GM21367 (cell line): ENCODE measurements around the gene BTNL9.
"Not testable (repeated sequence)": the region's sequence is repeated elsewhere in the genome, so short reads cannot be mapped to it uniquely, and the experiment has no call there.

ENCODE experiments used
- ATAC-seq: cut with Tn5 transposase; IDR thresholded peaks from one replicate; pipeline ENCODE4 v1.9.1; 2021; ENCODE audit not compliant: unreplicated experiment

The BTNL9 gene

DNA sequence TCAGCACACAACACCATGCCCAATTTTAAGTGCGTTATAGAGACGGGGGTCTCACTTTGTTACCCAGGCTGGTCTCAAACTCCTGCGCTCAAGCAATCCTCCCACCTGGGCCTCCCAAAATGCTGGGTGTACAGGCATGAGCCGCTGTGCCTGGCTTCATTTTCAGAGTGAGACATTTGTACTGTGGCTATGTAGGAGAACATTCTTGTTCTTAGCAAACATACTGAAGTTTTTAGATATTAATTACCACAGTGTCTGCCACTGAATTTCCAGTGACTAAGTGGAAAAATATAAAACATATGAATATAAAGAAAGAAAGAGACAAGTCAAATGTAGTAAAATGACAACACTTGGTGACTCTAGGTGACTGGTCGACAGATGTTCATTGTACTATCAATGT is 20.9 kb downstream of the BTNL9 start:
- no peak for ATAC-seq

DNA sequence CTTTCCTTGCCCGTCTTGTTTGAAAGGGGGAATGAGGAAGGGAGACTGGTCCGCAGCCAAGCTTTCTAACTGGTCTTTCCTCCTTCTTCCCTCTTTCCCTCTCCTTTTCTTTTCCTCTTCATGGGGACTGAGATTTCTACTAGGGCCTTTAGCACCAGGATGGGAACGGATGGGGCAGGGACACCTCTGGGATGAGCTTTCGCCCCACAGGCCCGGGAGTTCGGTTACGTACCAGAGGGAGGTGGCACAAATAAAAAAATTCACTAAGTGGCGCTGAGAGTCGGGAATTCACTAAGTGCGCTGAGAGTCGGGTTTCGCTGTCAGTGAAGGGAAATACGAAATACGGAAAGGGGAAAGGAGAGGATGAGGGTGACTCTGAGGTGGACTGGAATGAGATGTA is 21.6 kb downstream of the BTNL9 start:
- ATAC-seq: no peak

DNA sequence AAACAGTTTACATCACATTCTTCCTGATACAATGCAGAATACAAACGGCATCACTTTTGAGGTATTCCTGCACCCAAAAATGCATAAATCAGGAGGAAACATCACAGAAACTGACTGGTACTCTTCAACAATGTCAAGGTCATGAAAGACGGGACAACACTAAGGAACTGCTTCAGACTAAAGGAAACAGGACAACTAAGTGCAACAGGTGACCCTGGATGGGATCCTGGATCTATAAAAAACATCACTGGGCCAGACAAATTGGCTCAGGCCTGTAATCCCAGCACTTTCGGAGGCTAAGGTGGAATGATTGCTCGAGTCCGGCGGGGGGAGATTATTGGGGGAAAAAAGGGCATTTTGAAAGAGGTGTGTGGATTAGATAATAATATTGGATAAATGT is 22.6 kb downstream of the BTNL9 start:
- ATAC-seq: no peak

DNA sequence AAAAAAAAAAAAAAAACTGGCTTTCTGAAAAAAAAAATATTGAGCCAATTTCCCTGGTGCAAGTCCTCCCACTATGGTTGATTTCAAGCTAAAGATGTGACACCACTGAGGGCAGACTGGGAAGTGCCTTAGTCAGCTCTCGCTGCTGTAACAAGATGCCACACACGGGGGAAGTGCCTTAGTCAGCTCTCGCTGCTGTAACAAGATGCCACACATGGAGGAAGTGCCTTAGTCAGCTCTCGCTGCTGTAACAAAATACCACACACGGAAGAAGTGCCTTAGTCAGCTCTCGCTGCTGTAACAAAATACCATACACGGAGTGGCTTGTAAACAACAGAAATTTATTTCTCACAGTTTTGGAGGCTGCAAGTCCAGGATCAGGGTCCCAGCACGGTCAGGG is 23.4 kb downstream of the BTNL9 start:
- ATAC-seq: no peak

DNA sequence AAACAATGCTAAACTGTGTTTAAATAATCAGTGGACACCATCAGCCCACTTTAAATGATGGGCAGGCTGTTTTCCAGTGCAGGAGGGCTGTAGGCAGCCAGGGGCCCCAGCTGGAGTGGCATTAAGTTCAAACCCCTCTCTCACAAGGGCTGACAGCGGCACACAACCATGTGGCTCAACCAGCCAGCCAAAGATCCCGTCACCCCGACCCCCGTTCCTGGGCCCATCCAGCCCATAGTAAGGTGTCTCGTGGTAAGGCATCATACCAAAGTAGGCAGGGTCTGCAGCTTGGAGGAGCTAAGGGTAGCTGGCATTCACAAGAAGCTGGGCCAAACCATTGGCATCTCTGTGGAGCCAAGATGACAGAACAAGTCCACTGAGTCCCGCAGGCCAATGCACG is 24.9 kb downstream of the BTNL9 start:
- no peak for ATAC-seq

GRCh38 chr5:181069767-181070491 is 29.9 kb downstream of the BTNL9 start:
- ATAC-seq: no peak

DNA sequence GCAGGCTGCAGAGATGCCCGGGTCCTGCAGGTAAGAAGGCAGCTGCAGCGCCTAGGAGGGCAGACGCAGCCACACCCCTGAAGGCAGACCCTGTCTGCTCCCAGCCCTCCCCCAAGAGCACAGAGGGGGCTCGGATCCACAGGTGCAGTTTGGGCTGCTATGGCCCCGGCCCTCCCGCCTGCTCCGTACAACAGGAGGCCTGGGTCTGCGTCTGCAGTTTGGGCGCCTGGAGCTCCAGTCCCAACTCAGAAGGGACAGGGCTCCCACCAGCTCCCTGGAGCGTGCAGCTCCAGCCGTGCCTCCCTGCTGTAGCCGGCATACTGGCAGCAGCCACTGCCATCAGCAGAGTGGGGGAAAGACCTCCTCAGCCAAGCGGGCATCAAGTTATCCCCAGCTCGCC is 30.5 kb downstream of the BTNL9 start:
- no peak for ATAC-seq

GRCh38 chr5:181071257-181071656 is 31.2 kb downstream of the BTNL9 start:
- no peak for ATAC-seq

DNA sequence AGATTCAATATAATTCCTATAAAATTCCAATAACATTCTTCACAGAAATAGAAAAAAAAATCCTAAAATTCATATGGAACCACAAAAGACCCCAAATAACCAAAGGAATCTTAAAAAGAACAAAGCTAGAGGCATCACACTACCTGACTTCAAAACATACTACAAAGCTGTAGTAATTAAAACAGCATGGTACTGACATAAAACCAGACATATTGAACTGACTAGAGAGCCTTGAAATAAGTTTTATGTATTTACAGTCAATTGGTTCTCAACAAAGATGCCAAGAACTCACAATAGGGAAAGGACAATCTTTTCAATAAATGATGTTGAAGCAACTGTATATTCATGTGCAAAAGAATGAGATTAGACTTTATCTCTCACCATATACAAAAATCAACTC is 36.9 kb downstream of the BTNL9 start:
- ATAC-seq: no peak

DNA sequence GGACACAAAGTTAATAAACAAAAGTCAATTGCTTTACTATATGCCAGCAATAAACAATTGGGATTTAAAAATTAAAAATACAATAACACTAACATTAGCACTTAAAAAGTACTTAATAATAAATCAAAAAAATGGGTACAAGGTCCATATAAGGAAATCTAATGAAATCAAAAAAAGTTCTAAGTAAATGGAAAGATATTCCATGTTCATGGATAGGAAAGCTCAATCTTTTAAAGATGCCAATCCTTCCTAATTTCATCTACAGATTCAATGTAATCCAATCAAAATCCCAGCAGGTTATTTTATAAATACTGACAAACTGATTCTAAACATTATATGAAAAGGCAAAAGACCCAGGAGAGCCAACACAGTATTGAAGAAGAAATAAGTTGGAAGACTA is 41.9 kb downstream of the BTNL9 start:
- ATAC-seq: no peak

- ATAC-seq: no peak
Measured at GRCh38 chr5:181084621-181085195, 44.6 kb downstream of the BTNL9 start.

DNA sequence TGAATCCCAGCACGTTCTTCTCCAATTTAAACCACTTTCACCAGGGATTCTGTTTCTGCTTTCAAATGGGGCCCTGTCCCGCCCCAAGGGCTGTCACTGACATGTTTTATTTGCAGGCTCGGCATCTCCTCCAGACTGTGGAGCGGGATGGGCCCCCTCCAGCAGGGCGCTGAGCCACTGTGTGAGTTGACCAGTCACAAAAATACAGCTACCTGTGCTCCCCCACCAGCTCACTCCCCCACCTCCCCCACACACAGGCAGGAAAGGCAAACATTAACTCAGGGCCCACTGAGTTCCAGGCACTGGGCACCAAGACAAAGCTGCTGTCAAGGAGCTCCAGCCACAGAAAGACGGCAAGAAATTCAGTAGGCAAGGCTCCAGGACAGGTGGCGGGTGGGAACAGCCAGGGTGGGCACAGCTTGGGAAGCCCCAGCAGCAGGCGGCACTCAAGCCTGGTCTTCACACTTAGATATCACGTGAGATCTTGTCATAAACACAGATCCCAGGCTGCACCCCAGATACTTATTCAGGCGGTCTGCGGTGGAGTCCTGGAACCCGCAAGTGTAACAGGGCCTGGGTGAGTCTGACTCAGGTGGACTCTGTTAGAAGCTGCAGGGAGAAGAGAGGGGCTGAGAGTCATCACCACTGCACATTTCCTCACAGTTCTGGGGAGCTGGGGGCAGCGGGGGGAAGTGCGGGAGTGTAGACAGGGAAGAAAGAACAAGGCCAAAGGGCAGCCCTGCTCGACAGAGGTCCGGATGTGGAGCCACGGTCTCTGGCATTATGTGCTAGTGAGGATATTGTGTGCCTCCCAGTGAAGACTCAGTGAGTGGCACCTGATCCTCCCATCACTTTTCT is 46.2 kb downstream of the BTNL9 start:
- ATAC-seq: no peak

DNA sequence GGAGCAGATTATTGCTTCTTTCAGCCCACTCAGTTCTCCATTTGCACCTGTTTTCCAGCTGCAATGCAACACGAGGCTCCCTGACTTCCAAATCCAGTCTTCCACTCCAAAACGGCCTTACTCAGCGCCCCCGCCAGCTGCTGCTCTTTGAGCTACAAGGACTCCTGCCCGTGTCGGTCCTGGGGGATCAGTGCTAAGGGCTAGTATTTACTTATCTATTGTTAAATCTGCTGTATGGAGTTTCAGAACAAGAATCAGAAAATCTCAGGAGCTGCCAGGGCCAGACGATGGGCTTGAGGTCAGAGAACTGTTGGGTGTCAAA is 46.8 kb downstream of the BTNL9 start:
- no peak for ATAC-seq

DNA sequence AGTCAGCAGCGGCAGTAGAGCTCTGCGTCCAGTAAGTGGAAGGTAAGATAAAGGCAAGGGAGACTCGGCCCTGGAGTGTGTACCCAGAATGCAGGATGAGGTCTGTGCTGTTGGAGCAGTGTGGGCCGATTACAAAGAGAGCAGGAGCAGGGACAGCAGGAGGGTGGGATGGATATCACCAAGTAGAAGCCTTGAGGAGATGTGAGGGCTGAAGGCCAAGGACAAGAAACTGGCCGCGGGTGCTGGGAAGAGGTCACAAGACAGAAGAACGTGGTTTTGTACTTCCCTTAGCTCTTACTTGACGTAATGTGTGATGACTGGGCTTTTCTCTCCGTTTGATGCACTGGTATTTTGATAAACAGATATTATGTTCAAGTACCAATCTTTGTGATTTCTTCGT is 47.2 kb downstream of the BTNL9 start:
- no peak for ATAC-seq

DNA sequence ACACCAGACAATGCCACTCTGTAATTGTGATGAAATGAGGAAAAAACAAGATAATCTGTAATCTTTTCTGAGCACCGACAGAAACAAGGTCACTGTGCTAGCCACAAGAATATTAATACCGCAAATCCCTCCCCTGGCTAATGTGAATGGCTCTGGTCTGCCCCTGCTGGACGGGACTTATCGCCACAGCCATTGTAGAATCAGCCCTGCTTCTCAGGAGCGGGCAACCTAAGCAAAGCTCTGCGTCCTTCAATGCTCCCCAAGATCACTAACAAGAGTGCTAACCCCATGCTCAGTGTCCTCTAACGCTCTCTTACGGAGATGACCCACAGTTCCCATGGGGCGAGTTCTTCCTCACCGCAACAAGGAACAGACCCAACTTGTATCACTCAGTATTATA is 48.2 kb downstream of the BTNL9 start:
- no peak for ATAC-seq

DNA sequence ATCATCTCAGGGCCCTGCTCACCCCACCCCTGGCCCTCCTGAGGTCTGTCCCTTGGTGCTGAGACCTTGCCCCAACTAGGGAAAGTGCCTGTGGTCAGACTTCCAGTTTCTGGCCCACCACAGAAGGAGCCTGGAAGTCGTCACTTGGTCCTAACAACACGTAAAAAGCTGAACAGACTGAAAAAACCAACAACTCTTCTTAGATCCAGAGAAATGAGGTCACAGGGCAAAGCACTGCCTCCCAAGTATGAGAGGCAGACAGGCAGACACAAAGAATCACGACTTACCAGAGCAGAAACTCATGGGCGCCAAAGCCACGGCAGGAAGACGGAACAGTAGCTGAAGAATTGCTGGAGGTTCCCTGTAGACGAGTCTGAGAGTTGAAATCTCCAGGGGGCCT is 52.4 kb downstream of the BTNL9 start:
- ATAC-seq: no peak

GRCh38 chr5:181095162-181095561 is 55.1 kb downstream of the BTNL9 start:
- ATAC-seq: not testable (repeated sequence)

- not testable (repeated sequence) for ATAC-seq
Measured at GRCh38 chr5:181096721-181097382, 56.8 kb downstream of the BTNL9 start.

DNA sequence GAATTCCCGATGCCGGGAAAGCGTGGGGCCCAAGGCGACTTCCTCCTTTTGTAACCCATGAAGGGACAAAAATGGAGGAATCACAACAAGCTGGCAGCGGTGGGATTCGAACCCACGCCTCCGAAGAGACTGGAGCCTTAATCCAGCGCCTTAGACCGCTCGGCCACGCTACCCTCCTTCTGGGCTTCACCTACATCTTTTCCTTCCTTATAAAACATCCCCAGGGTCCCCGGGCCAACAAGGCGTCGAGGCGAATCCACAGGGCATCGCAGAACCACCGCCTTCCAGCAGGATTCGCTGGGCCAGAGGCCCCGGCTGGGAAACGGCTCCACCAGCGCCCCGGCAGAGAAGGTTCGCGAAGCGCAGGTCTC is 57.3 kb downstream of the BTNL9 start:
- not testable (repeated sequence) for ATAC-seq

- not testable (repeated sequence) for ATAC-seq
Measured at GRCh38 chr5:181097759-181098491, 57.9 kb downstream of the BTNL9 start.
